Activated CD4-positive, alpha-beta memory T cell treated with anti-CD3 and anti-CD28 coated beads, Interleukin-2, amount 10 ng/mL, durations not matched to agents 7 days and 5 days (primary cell): Measurements from ENCODE around the gene C1QTNF6. TPM values are rescaled to one million over a fixed set of nuclear protein-coding genes. Genes with fewer than 3 reads are reported as not detected.
"Not testable (repeated sequence)": the region's sequence is repeated elsewhere in the genome, so short reads cannot be mapped to it uniquely, and the experiment has no call there.

Experiments used
- CTCF ChIA-PET: fragments of 350-600 bp; sonication (Branson Sonifier 250); formaldehyde crosslinking; loops from one replicate; lab custom pipeline; 2021; ENCODE audit warnings: antibody characterized with exemption, inconsistent platforms; lab: Charles Lee
- POLR2A ChIA-PET: fragments of 350-600 bp; sonication (Branson Sonifier 250); formaldehyde crosslinking; loops from one replicate; lab custom pipeline; 2021; ENCODE audit warnings: antibody characterized with exemption; lab: Charles Lee
- DNase-seq: peaks from one replicate; pipeline ENCODE4 v3.0.0-alpha.2; 2020
- H3K27ac Mint-ChIP-seq: one replicate; pipeline ENCODE4 v1.8.0; 2021; ENCODE audit warnings: mild to moderate bottlenecking, mixed read lengths
- H3K27me3 Mint-ChIP-seq: one replicate; pipeline ENCODE4 v1.8.0; 2021; ENCODE audit warnings: mixed read lengths
- H3K36me3 Mint-ChIP-seq: one replicate; pipeline ENCODE4 v1.8.0; 2021; ENCODE audit warnings: low read depth, mixed read lengths
- H3K4me1 Mint-ChIP-seq: one replicate; pipeline ENCODE4 v1.8.0; 2021; ENCODE audit warnings: mixed read lengths
- H3K4me3 Mint-ChIP-seq: one replicate; pipeline ENCODE4 v1.8.0; 2021; ENCODE audit warnings: mild to moderate bottlenecking, mixed read lengths
- H3K9me3 Mint-ChIP-seq: one replicate; pipeline ENCODE4 v1.8.0; 2021; ENCODE audit warnings: mixed read lengths
- total RNA-seq, 2 experiments: library from RNA; stranded (reverse); gene quantifications; one replicate each; pipeline ENCODE4 v1.2.3, GENCODE V29; 2021

Gene C1QTNF6
- total RNA-seq, 2 experiments from 2014 or later = 10.2 to 10.3 TPM

DNA sequence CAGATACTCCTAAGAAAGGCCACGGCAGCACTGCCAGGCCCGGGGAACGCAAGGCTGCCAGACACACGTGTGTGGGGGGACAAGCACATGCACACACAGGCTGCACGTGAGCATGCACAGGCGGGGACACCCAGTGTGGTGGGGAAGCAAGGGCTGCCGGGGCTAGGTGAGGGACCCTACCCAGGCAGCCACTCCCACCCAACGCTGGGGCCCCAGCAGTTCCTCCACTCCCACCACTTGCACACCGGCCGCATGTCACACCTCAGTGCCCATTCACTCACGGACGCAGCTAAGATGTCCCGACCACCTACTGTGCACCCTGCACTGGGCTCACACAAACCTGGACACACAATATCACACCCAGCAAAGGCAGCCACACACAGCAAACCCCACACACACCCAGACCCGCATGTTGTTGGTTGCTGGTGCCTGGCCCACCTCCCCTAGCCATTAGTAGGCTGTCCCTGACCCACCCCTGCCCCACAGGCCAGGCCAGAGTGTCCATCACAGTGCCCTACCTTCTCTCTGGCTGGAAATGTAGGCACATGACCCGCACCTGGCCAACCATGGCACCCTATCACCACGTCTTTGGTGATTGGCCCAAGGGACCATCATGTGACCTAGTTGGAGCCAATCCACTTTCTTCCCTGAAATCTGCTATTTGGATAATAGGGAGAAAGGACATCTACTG lies 15.5 kb upstream of the C1QTNF6 start:
- POLR2A ChIA-PET = interaction anchor here (1.3 kb wide), 1 partner anchor 27 kb away, joined by 5 read pairs; no protein-coding TSS in a partner anchor
- DNase-seq = no peak
- H3K9me3 Mint-ChIP-seq = no peaks in the 10 kb centered on the region
- H3K27ac Mint-ChIP-seq = no peak overlapping the region
- H3K4me3 Mint-ChIP-seq = no peak overlapping the region
- CTCF ChIA-PET = no interaction called here
- no peaks in the 10 kb centered on the region for H3K27me3 Mint-ChIP-seq
- H3K4me1 Mint-ChIP-seq = peaks cover 16% of the 10 kb centered on the region
- no peaks in the 10 kb centered on the region for H3K36me3 Mint-ChIP-seq

- POLR2A ChIA-PET = interaction anchor here (1.1 to 1.3 kb wide), 2 partner anchors 28 to 40 kb away, joined by 3 to 5 read pairs; no protein-coding TSS in a partner anchor
- CTCF ChIA-PET = interaction anchor here (1.1 kb wide), 1 partner anchor 80 kb away, joined by 3 read pairs; no protein-coding TSS in a partner anchor
- peaks cover 21% of the 10 kb centered on the region for H3K4me1 Mint-ChIP-seq
- no peak overlapping the region for H3K4me3 Mint-ChIP-seq
- H3K36me3 Mint-ChIP-seq = no peaks in the 10 kb centered on the region
- H3K27ac Mint-ChIP-seq = no peak overlapping the region
- no peaks in the 10 kb centered on the region for H3K27me3 Mint-ChIP-seq
- no peaks in the 10 kb centered on the region for H3K9me3 Mint-ChIP-seq
- no peak for DNase-seq
These were observed 14.7 kb upstream of the C1QTNF6 start for GRCh38 chr22:37202716-37203115.

GRCh38 chr22:37202001-37202555 lies 14.0 kb upstream of the C1QTNF6 start:
- no peak for DNase-seq
- Mint-ChIP-seq H3K9me3 (no peaks in the 10 kb centered on the region), H3K36me3 (no peaks in the 10 kb centered on the region), H3K27me3 (no peaks in the 10 kb centered on the region), H3K4me3 (no peak overlapping the region), H3K27ac (no peak overlapping the region), H3K4me1 (peaks cover 27% of the 10 kb centered on the region)
- POLR2A ChIA-PET = interaction anchor here (1.1 to 4.3 kb wide), 3 partner anchors 17 to 40 kb away, joined by 3 to 45 read pairs (median 5); no protein-coding TSS in a partner anchor
- CTCF ChIA-PET = interaction anchor here (0.7 to 1.1 kb wide), 3 partner anchors 20 to 124 kb away, joined by 3 to 4 read pairs (median 3); no protein-coding TSS in a partner anchor

DNA sequence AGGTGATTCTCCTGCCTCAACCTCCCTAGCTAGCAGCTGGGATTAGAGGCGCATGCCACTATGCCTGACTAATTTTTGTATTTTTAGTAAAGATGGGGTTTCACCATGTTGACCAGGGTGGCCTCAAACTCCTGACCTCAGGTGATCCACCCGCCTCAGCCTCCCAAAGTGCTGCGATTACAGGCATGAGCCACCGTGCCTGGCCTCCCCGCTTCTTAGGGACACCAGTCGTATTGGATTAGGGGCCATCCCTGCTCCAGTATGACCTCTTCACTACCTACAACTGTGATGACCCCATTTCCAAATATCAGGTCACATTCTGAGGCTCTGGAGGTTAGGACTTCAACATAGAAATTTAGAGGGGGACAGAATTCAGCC lies 13.4 kb upstream of the C1QTNF6 start:
- POLR2A ChIA-PET = interaction anchor here (0.7 to 4.3 kb wide), 2 partner anchors 17 to 79 kb away, joined by 4 to 45 read pairs; no protein-coding TSS in a partner anchor
- H3K27ac Mint-ChIP-seq, H3K27me3 Mint-ChIP-seq, H3K4me3 Mint-ChIP-seq, H3K9me3 Mint-ChIP-seq, H3K36me3 Mint-ChIP-seq, DNase-seq: not testable (repeated sequence)
- H3K4me1 Mint-ChIP-seq = peaks cover 27% of the 10 kb centered on the region
- CTCF ChIA-PET = interaction anchor here (0.7 to 1.1 kb wide), 5 partner anchors 14 to 123 kb away, joined by 3 to 4 read pairs (median 3); no protein-coding TSS in a partner anchor

- Mint-ChIP-seq H3K9me3 (no peaks in the 10 kb centered on the region), H3K27ac (peak overlapping the region; percentile 92), H3K4me1 (peaks cover 31% of the 10 kb centered on the region), H3K27me3 (no peaks in the 10 kb centered on the region), H3K36me3 (no peaks in the 10 kb centered on the region), H3K4me3 (peak overlapping the region; percentile 83)
- ChIA-PET POLR2A (interaction anchor here (0.6 to 5.2 kb wide), 21 partner anchors 10 to 181 kb away, joined by 3 to 61 read pairs (median 7); partner anchors contain the start of genes IL2RB, RAC2 and TST), CTCF (interaction anchor here (0.6 to 4.1 kb wide), 58 partner anchors 8 to 755 kb away, joined by 3 to 60 read pairs (median 4); partner anchors contain the start of genes IL2RB, KCTD17, RAC2 and SSTR3)
- DNase-seq = no peak
These were observed 11.7 kb upstream of the C1QTNF6 start for GRCh38 chr22:37199760-37200108.

- Mint-ChIP-seq H3K36me3 (no peaks in the 10 kb centered on the region), H3K4me3 (peak overlapping the region; percentile 83), H3K4me1 (peaks cover 36% of the 10 kb centered on the region), H3K27me3 (no peaks in the 10 kb centered on the region), H3K9me3 (no peaks in the 10 kb centered on the region), H3K27ac (peak overlapping the region; percentile 92)
- CTCF ChIA-PET = interaction anchor here (0.6 to 4.1 kb wide), 60 partner anchors 7 to 756 kb away, joined by 3 to 60 read pairs (median 4); partner anchors contain the start of genes IL2RB, KCTD17, RAC2 and SSTR3
- POLR2A ChIA-PET = interaction anchor here (0.6 to 5.2 kb wide), 21 partner anchors 11 to 181 kb away, joined by 3 to 61 read pairs (median 7); partner anchors contain the start of genes IL2RB, RAC2 and TST
- peak; percentile 100 for DNase-seq
These were observed 11.2 kb upstream of the C1QTNF6 start for GRCh38 chr22:37199103-37199759.

DNA sequence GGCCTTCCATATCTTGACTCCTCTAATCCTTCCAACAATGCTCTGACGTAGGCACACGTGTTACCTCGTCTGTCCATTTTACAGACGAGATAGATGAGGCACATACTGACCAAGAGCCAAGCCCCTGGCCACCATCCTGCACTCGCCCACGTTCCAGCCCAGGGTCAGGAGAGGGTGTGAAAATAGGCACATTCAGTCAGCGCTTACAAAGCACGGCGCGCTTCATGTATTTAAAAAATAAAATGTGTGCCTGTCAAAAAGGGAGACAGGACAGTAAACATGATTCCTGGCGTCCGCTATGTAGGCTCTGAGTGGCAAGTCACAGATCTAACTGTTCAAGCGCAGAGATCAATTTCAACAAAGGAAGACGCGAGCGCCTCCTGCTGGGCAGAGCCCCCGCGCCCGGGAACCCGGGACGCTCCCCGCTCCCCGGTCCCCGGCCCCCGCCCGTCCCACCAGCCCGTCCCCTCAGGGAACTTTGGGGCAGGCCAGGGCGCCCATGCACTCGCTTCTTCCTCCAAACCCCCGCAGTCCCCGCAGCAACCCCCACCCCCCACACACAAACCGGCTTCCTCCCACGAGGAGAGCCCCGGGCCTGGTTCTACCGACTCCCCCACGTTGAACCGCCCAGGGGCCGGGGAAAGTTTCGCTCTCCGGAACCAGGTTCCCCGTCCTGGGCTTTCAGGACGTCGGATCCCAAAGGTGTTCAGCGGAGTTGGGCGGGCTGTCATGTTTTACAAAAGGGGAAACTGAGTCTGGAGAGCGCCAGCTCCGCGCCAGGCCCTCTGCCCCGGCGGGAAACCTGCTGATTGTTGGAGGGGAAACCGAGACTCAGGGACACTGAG lies 10.4 kb upstream of the C1QTNF6 start:
- peak; percentile 91 for DNase-seq
- H3K4me3 Mint-ChIP-seq = peak overlapping the region; percentile 83
- H3K4me1 Mint-ChIP-seq = peaks cover 43% of the 10 kb centered on the region
- H3K9me3 Mint-ChIP-seq = no peaks in the 10 kb centered on the region
- H3K27ac Mint-ChIP-seq = peak overlapping the region; percentile 92
- H3K36me3 Mint-ChIP-seq = no peaks in the 10 kb centered on the region
- H3K27me3 Mint-ChIP-seq = no peaks in the 10 kb centered on the region
- ChIA-PET CTCF (interaction anchor here (0.5 to 4.1 kb wide), 47 partner anchors 9 to 346 kb away, joined by 3 to 60 read pairs (median 5); partner anchors contain the start of genes C1QTNF6, IL2RB, RAC2 and SSTR3), POLR2A (interaction anchor here (0.8 to 5.2 kb wide), 20 partner anchors 12 to 180 kb away, joined by 3 to 61 read pairs (median 8); partner anchors contain the start of genes IL2RB, KCTD17, RAC2 and TST)

DNA sequence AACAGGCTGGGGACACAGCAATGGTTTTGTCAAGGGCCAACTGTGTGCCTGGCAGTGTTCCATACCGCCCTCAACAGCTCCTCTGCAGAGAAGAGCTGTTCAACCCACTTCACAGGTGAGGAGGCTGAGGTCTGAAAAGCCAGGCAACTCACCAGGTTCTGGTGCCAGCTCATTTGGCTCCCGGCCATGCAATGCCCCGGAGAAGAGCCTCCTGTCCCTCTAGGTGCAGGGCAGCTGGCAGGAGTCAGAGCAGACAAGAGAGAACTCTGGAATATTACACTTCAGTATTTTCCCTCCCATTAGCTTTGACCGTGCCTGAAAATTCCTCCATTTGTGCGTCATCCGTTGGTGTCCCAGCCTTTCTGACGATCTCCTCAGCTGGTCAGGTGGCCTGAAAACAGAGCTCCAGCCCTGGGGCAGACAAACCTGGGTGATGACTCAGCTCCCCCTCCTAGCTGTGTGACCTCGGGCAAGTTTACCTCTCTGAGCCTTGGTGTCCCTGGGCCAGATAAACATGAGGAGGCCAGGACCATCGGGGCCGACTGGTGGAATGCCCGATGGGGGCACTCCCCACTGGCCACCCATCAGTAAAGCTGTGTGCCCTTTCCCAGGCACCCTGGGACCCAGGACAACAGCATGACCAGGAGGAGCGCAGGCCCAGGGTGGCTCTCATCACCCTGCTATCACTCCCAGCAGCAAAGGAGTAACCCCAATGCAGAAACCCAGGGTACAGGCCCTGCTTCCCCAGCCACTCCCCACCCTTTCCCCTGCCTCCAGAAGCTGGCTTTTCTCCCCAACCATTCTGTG lies 9.6 kb upstream of the C1QTNF6 start:
- H3K9me3 Mint-ChIP-seq = no peaks in the 10 kb centered on the region
- H3K4me3 Mint-ChIP-seq = peak overlapping the region; percentile 83
- DNase-seq = no peak
- peaks cover 6% of the 10 kb centered on the region for H3K36me3 Mint-ChIP-seq
- H3K27me3 Mint-ChIP-seq = no peaks in the 10 kb centered on the region
- ChIA-PET CTCF (interaction anchor here (0.5 to 4.1 kb wide), 21 partner anchors 10 to 342 kb away, joined by 3 to 60 read pairs (median 4); partner anchors contain the start of genes C1QTNF6, IL2RB and RAC2), POLR2A (interaction anchor here (0.7 to 5.2 kb wide), 16 partner anchors 11 to 179 kb away, joined by 3 to 61 read pairs (median 12); partner anchors contain the start of genes IL2RB, KCTD17, RAC2 and TST)
- H3K27ac Mint-ChIP-seq = peak overlapping the region; percentile 92
- peaks cover 51% of the 10 kb centered on the region for H3K4me1 Mint-ChIP-seq

- Mint-ChIP-seq H3K27me3 (no peaks in the 10 kb centered on the region), H3K27ac (no peak overlapping the region), H3K36me3 (peaks cover 8% of the 10 kb centered on the region), H3K4me1 (peaks cover 53% of the 10 kb centered on the region), H3K9me3 (no peaks in the 10 kb centered on the region), H3K4me3 (no peak overlapping the region)
- ChIA-PET CTCF (interaction anchor here (0.9 to 4.1 kb wide), 17 partner anchors 22 to 341 kb away, joined by 3 to 60 read pairs (median 4); partner anchors contain the start of gene IL2RB), POLR2A (interaction anchor here (0.7 to 5.2 kb wide), 12 partner anchors 10 to 145 kb away, joined by 3 to 61 read pairs (median 12); partner anchors contain the start of genes IL2RB, KCTD17 and RAC2)
- DNase-seq = no peak
These were observed 8.7 kb upstream of the C1QTNF6 start for GRCh38 chr22:37196539-37197450.

DNA sequence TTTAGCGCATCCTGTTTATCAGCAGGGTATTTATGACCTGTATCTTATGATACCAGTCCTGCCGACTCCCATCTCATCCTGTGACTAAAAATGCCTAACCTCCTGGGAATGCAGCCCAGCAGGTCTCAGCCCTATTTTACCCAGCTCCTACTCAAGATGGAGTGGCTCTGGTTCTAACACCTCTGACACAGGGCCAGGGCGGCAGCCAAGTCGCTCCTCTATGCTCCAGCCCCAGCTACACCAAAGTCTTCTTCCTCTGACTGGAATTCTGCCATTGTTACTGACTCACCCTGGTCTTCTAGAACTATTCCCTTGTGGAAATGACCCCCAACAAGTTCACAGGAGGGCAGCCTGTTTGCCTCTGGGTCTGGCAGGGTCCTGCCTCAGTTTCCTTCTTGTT lies 7.9 kb upstream of the C1QTNF6 start:
- Mint-ChIP-seq H3K4me1 (peaks cover 52% of the 10 kb centered on the region), H3K4me3 (no peak overlapping the region), H3K9me3 (no peaks in the 10 kb centered on the region), H3K27me3 (no peaks in the 10 kb centered on the region), H3K36me3 (peaks cover 8% of the 10 kb centered on the region), H3K27ac (no peak overlapping the region)
- CTCF ChIA-PET = interaction anchor here (1.5 kb wide), 1 partner anchor 119 kb away, joined by 4 read pairs; no protein-coding TSS in a partner anchor
- no peak for DNase-seq
- POLR2A ChIA-PET = interaction anchor here (1.5 to 5.2 kb wide), 2 partner anchors 34 to 116 kb away, joined by 3 to 43 read pairs; no protein-coding TSS in a partner anchor
